Dermis microvascular lymphatic vessel endothelial cell (primary cell): ENCODE measurements around the gene KDM4C. TPM values are rescaled to one million over a fixed set of nuclear protein-coding genes. Genes with fewer than 3 reads are reported as not detected.

Experiments used
- DNase-seq, 2 donors: peaks; one replicate each; pipeline versions ENCODE4 v3.0.0 to v3.0.0-alpha.2; 2010; ENCODE audit warnings: low read depth in 2 of 2
- total RNA-seq: library from RNA; depleted of rRNA; stranded (reverse); fragments of >200 nt; gene quantifications from 2 replicates; pipeline ENCODE4 v1.2.1, GENCODE V29; 2014

The KDM4C gene
- total RNA-seq, 1 donor from 2014 or later = 16.0 TPM

DNA sequence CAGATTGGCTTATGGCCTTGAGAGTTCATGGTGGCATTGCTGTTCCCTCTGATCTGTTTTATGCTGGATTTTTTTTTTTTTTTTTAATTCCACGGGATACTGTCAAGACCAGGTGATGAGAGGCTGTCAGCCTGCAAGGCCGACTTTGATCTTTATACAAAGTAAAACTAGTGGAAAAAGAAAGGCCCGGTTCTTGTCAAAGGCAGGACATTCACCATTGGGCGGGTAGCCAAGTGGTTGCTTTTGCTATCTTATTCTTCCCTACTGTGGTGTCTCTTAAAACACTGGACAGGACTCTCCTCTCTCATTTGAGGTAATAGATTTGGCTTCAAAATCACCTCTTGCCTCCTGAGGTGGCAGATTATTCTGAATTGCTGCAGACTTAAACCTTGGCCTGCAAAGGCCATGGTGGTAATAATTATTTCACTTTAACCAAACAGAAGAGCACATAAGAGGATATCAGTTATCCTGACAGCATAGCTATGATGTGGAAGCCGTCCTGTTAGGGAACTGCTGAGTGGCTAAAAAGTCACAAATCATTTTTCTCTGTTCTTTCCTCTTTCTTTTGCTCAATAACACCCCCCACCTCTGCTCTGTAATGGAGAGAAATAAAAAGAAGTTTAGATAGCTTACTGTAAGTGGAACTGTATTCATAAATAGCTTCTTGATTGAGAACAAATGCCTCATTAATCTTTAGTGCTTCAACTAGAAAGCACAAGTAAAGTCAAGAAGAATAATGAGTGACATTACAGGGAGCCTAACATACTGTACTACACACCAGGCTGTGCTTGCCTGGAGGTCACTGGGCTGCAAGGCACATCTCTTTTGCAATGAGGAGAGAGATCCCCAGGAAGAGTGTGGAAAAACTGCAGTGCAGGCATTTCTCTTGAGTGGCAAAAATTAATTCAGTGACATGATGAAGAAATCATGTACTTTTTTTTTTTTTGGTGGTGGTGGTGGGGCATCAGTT, 275.6 kb downstream of the KDM4C start:
- no peak for DNase-seq

DNA sequence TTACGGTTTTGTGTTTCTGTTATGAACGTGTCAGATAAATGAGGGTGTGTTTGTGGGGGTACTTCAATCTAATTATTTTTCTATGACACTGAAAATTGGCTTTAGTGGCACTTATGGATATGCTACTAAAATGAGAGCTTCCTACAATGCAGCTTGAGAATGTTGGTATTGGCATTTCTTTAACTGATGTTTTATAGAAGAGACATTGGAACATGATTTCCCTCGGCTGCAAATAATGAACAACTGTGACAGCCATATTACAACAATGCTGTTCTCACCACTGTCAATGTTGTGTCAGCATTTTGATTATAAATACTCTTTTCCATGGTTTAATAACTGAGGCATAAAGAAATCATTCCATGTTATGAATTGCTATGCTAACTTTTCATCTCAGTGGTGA, 279.4 kb downstream of the KDM4C start:
- DNase-seq = no peak

DNA sequence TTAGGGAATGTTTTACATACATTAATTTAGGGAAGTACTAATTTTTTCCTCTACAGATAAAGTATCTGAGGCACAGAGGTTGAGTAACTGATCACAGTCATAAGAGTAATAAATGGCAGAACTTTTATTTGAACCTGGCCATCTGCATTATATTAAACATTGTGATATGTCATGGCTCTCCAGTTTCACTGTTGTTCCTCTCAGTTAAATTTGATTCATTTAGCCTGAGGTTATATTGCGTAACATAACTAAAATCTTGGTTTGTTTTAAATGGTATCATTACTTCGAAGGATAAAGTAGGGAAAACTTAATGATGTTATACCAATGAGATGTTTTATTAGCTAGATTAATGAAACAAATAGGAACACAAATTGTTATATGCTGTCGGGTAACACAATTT, 284.4 kb downstream of the KDM4C start:
- DNase-seq = no peak

DNA sequence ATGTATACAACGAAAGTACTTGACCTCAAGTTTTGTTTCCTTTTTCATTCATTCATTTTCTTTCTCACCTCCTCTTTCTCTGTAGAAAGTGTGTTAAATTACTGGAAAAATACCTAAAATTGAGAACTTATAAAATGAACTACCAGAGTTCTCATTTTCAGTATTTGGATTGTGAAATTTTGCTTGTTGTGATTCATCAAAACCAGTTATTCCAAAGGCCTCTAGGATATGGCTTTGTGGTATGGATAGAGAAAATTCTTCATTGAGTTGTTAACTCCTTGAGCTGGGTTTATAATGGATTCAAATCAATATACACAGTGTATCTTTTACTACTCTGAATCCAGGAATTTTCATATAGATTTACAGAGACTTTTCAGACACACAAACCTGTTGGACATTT, 287.6 kb downstream of the KDM4C start:
- no peak for DNase-seq

DNA sequence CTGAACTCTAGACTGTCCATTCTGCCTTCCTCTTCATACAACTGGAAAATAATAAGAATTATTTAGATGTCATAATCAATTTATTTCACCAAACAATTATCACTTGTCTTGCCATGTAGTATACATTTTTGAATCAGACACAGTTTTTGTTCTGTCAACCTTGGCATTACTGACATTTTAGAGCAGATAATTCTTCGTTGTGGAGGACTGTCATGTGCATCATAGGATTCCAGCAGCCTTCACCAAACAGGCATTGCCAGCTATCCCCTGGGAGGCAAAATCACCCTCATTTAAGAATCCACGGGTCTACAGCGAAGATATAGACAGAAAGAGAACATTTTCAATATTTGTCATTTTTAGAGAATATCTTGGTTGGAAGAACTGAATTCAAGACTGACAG, 293.9 kb downstream of the KDM4C start:
- no peak for DNase-seq

DNA sequence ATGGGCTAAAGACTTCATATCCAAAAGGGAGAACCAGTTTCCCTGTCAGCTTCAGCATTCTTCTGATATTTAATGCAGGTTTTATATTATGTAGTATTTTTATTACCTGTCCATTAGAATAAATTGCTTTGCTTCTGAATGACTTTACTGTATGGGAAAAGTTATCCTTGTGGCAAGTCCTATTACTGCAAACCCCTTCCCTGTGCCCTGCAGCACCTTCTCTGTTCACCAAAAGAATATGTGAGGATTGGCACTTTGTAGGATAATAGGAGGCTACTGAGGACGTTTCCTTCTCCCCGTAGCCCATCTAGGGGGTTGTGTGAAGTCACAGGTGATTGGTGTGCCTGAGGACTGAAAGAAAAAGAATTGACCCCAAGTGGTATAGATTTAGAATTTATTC, 296.1 kb downstream of the KDM4C start:
- no peak for DNase-seq

DNA sequence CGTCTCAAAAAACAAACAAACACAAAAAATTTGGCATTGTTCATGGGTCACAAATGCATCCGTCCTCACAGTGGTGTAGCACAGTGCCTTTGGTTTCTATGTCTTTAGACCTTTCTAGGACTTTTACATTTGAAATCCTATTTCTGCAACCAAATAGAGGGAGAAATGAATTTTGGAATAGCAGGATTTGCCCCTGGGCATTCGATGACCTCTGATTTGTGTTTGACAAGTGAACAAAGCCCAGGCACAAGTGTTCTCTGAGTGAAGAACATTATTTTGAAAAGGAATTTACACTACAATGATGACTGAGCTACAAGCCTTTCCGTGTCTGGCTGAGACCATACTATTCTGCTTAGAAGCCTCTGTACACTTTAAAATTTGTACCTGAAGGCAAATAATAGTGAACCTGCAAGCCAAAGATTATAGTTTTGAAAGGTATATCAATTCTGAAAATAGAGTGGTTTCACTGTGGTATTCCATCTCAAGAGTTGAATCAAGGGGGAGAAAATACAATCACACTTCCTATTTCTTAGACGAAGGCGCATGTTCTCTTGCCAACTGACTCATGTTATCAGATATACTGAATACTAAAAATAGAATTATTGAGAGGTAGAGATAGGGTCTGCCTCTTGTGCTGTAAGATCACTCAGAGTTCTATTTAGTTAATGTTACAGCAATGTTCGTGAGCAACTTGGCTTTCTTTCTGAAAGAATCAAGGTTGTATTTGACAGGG, 297.6 kb downstream of the KDM4C start:
- DNase-seq = peak in 1 of 2 donors; percentile 14

DNA sequence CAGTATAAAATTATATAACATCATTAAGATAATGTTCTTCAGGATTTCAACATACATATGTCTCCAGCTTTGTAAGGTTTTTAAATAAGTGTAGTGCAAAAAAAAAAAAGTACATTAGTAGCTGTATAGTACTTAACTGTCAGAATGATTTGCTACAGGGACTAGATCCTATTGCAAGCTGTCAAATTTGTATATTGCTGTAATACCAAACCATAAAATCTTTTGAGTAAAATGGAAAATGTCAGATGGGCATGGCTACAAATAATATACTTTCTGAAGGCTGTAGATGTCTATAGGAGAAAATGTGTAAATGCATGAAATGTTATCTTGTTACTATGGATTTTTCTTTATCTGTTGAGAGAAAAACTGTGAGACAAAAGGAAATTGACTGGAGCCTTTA, 298.5 kb downstream of the KDM4C start:
- DNase-seq = no peak

DNA sequence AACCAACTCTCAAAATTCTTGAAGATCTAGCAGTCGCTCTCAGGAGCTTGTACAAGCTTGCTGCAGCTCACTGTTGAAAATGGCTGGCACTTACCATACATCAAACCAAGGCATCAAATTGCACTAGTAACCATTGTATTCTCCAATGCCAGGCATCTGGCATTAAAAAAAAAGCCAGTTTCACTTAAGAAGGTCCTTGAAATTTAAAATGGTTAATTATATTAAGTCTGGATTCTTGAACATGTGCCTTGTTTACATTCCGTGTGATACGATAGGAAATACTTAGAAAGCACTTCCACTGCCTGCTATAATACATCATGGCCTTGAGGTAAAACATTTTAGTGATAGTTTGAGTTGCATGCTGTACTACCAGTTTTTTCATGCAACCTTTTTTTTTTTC, 300.7 kb downstream of the KDM4C start:
- DNase-seq = no peak

DNA sequence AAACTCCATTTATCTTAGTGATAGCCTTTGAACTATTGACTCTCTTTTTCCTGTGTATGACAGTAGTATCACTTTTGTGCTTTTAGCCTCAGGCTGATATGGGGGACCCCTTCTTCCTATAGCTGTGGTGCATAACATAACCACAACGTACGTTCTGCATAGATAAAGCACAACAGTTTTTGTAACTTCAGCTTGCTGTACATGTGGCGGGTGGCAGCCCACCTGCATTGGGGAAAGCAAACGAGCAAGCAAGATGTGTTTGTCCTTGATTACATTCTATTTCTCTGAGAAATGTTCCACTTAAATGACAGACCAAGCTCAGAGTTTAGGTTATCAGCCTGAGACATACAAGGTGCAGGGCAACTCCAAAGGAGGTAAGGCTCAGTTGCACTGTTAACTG, 309.4 kb downstream of the KDM4C start:
- no peak for DNase-seq

DNA sequence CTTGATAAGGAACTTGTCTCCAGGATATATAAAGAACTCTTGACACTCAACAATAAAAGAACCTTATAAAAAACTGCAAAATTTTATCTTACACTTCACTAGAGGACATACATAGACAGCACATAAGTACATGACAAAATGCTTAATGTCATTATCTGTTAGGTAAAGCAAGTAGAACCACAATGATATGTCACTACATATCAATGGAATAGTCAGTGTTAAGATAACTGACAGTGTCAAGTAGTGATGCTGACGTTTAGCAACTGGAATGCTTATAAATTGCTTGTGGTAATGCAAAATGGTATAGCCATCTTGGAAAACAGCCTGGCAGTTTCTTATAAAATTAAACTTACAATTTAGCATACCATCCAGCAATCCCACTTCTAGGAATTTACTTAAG, 314.1 kb downstream of the KDM4C start:
- no peak for DNase-seq

DNA sequence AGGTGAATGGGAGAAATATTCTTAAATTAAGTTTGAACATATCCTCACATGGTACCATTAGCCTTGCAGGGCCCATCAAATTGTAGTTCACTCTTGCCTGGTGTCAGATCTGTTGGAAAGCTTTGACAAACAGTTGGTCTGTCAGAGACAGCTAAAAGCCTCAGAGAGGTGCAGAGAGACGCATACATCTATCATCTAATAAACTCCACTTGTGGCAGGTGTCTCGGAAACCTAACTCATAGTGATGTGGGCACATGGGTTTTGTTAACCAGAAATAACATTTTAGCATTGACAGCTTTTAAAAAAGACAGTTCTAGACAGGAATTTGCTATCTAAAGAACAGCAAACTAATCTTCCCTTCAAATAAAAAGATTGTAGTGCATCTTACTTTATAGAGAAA, 315.9 kb downstream of the KDM4C start:
- no peak for DNase-seq

DNA sequence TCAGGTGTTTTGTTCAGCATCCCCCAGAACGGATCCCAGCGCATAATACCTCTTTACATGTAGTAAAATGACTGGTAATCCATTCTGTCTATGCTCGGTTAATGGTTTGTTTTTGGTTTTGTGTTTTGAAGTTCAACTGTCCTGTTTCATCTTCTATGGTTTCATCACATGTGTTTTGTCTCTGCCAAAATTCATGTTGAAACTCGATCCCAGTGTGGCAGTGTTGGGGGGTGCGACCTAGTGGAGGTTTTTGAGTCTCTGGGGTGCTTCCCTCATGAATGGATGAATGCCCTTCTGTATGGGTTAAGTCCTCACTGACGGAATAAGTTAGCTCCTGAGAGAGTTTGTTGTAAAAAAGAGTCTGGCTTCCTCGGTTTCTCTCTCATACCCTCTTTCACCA, 317.4 kb downstream of the KDM4C start:
- no peak for DNase-seq

DNA sequence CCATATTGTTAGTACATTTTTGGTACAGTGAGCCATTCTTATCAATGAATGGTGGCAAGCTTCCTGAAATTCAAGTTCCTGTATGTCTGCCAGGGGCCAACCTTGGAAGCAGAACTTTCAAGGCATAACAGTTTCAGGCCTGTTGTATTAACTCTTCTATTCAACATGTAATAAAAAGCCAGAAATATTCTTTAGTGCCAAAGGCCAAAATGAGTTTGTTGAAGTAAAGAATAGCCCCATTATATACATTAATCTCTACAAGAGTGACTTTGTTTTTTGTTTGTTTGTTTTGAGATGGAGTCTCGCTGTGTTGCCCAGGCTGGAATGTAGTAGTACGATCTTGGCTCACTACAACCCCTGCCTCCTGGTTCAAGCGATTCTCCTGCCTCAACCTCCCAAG, 321.3 kb downstream of the KDM4C start:
- DNase-seq = no peak

DNA sequence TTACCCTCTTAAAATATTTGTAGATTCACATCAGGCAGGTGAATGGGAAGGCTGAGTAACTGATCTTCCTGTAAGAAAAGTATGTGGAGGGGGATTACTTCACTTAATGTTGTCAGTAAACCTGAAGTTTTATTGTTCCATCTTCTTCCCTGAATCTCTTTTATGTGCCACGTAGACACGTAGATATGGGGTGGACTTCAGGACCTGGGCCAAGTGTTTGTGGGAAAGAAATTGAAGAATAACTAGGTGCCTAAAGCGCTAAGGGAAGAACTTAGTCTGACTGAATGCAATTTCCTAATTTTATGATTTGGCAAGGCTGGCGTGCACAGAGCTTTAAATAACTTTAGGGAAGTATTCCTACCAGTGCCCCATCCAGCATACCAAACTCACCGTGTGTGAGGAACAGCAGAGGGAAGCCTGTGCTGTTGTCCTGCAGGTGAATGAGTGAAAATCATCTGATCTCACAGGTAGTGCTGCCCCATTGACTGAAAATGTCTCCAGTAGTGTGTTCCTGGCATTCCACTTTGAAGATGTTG, 323.4 kb downstream of the KDM4C start:
- no peak for DNase-seq

DNA sequence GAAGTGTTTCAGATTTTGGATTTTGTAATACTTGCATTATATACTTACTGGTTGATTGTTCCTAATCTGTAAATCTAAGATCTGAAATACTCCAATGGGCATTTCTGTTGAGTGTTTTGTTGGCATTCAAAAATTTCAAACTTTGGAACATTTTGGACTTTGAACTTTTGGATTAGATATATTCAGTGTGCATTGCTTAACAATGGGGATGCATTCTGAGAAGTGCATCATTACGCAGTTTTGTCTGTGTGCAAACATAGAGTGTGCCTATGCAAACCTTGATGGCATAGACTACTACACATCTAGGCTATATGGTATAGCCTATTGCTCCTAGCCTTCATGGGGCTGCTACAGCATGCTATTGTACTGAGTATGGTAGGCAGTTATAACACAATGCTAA, 325.4 kb downstream of the KDM4C start:
- no peak for DNase-seq

DNA sequence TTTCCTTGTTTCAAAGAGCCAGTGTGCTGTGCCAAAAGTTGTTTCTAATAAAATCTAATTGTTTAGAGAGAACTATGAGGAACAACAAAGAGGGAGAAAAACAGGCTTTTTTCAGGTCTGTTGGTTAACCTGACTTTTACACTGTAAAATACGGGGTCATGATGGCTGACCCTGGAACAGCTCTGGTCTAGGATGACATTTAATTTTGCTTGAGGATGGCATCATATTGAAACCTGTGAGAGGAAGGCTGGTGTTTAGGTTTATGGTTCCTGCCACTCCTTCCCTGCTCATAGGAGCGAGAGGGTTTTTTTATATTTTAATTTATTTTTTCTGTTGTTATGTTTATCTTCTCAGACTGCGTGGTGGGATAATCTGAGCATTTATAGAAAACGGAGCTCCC, 327.6 kb downstream of the KDM4C start:
- no peak for DNase-seq

DNA sequence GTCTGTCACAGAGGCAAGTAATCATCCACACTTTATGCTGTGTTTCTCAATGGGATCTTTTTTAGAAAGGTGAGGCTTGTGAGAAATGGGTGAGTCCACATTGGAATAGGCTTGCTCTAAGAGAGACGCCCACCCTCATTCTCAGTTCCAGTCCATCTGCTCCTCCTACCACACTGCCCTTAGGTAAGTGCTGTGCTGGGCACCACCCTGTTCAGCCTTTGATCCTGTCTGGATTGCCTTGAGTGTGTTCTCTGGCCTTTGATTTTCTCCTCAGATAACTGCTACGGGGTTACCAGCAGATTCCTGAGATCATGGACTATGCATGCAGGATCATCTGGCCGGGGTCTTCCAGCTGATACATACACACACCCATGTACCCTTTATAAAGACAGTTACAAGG, 328.6 kb downstream of the KDM4C start:
- DNase-seq = no peak

DNA sequence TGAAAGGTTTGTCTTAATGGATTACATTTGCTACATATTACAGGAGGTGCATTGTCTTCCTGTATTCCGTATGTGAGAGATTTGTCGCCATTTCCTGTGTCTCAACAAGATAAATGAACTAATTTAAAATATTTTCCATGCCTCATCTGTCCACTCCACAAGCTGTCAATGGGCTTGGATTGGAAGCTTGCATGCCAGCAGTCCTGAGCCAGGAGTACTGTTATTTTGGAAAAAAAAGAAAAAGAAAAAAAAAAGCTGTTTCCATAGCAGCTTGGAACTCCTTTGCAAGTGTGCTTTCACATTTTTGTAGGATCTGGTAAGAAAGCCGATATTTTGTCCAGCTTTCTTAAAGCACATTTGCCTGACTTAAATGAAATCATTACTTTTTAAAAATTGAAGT, 330.8 kb downstream of the KDM4C start:
- DNase-seq = peak in 1 of 2 donors; percentile 59

DNA sequence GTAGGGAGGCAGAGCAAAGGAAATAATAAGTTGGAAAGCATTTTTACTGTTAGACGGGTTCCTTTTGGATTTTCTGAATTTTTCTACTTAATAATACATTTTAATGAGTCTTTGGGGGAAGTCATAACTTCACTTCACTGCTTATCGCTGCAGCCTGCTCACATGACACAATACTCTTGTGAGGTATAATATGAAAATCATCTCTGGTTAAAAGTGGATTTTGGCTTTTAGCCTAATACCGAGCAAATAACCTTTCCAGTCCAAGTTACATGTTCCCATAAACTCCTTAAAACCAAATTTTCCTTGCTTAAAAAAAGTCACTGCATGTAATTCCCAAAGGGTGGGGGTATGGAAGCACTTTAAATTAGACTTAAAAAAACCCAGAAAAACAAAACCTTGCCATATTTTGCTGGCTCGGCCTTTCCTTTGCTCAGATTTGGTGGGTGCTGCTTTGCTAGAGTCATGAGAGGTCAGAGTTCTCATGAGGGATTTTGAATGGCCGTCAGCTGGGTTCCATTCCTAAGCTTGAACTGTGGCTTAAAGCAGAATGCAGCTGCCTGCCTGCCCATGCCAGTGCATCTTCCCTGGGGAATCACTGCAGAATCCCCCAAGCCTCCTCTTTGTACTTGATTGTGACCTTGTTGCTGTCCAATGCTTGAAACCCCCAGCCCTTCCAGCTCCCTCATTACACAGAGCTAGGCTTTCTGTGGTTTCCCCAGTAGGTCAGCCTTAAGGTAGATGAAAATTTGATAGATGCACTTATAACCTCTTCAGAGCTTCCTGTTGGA, 331.8 kb downstream of the KDM4C start:
- no peak for DNase-seq

DNA sequence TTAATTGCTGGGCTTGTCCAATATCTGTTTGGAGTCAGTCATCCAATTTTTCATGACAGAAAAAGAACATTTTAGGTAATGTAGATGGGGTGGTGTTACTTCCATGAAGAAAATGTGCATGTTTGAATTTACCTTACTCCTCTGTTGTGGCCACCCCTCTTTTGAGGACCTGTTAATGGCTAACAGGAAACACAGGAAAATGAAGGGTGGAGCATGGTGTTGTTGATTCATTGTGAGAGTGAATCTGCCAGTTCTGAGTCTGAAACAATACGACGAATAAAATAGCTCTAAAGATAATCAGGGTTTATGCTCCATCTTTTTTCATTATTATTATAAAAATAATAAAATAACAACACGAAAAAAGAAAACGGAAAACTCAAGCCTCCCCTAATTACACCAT, 335.3 kb downstream of the KDM4C start:
- no peak for DNase-seq

DNA sequence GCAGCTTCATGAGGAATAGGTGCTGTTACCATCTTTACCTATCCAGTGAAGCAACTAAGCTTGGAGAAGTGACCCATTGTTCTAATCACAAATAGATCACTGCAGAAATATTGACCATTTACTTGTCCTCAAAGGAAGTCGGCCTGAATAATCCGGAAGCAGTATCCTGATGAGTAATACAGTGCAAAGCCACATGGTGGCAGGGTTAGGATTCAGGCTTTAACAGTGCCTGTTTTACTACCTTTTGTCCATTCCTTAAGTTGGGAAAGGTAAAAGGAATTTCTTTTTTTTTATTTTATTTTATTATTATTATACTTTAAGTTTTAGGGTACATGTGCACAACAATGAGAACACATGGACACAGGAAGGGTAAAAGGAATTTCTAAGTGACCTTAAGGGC, 336.3 kb downstream of the KDM4C start:
- DNase-seq = peak in 1 of 2 donors; percentile 53
